EH (cell line): Measurements from ENCODE around the gene MDH1.
"Not testable (repeated sequence)": the region's sequence is repeated elsewhere in the genome, so short reads cannot be mapped to it uniquely, and the experiment has no call there.

Experiments used
- DNase-seq: peaks from one replicate; pipeline ENCODE4 v3.0.0-alpha.2; 2015; ENCODE audit warnings: low read depth

The MDH1 gene

GRCh38 chr2:63588385-63589147 lies at the start of gene MDH1, which contains the start of gene WDPCP:
TSS of gene MDH1 (plus strand) at chr2:63588963. CDS start at chr2:63589044, 81 bp downstream.
TSS of gene WDPCP (minus strand) at chr2:63588477. CDS start at chr2:63588271, 206 bp downstream.
- peak; percentile 99 for DNase-seq

GRCh38 chr2:63539416-63540162 lies 49.2 kb upstream of the MDH1 start:
- DNase-seq = no peak

- peak; percentile 18 for DNase-seq
Observed at GRCh38 chr2:63544017-63544627, 44.6 kb upstream of the MDH1 start.

GRCh38 chr2:63545023-63545422 lies 43.7 kb upstream of the MDH1 start:
- DNase-seq = no peak

- DNase-seq = peak; percentile 53
Observed at GRCh38 chr2:63553049-63553448, 35.7 kb upstream of the MDH1 start.

GRCh38 chr2:63555299-63555698 lies 33.5 kb upstream of the MDH1 start:
- DNase-seq = no peak

GRCh38 chr2:63555931-63556330 lies 32.8 kb upstream of the MDH1 start:
- DNase-seq = no peak

GRCh38 chr2:63557819-63558218 lies 30.9 kb upstream of the MDH1 start:
- DNase-seq = not testable (repeated sequence)

- DNase-seq = not testable (repeated sequence)
Observed at GRCh38 chr2:63558922-63559321, 29.8 kb upstream of the MDH1 start.

- DNase-seq = no peak
Observed at GRCh38 chr2:63562751-63563150, 26.0 kb upstream of the MDH1 start.

GRCh38 chr2:63569740-63570139 lies 19.0 kb upstream of the MDH1 start:
- no peak for DNase-seq

- no peak for DNase-seq
Observed at GRCh38 chr2:63571291-63571690, 17.5 kb upstream of the MDH1 start.

- no peak for DNase-seq
Observed at GRCh38 chr2:63572001-63572400, 16.8 kb upstream of the MDH1 start.

- not testable (repeated sequence) for DNase-seq
Observed at GRCh38 chr2:63573026-63573425, 15.7 kb upstream of the MDH1 start.

GRCh38 chr2:63573726-63574345 lies 14.9 kb upstream of the MDH1 start:
- DNase-seq = not testable (repeated sequence)

- DNase-seq = no peak
Observed at GRCh38 chr2:63576546-63576945, 12.2 kb upstream of the MDH1 start.

GRCh38 chr2:63578767-63579166 lies 10.0 kb upstream of the MDH1 start:
- DNase-seq = no peak

GRCh38 chr2:63580651-63581297 lies 8.0 kb upstream of the MDH1 start:
- DNase-seq = no peak

GRCh38 chr2:63581298-63581961 lies 7.3 kb upstream of the MDH1 start:
- no peak for DNase-seq

GRCh38 chr2:63582873-63583272 lies 5.9 kb upstream of the MDH1 start:
- no peak for DNase-seq

GRCh38 chr2:63587814-63588384 lies 864 bp upstream of the MDH1 start:
- DNase-seq = peak; percentile 33
